T-helper 9 cell (primary cell): ENCODE results near the gene SIK3.
"Not testable (repeated sequence)": the region's sequence is repeated elsewhere in the genome, so short reads cannot be mapped to it uniquely, and the experiment has no call there.

Experiments
- DNase-seq: peaks from one replicate; pipeline ENCODE4 v3.0.0-alpha.2; 2020

Gene SIK3

GRCh38 chr11:117044287-117045035, 53.8 kb downstream of the SIK3 start:
- no peak for DNase-seq

- no peak for DNase-seq
Measured at GRCh38 chr11:117042689-117043088, 55.5 kb downstream of the SIK3 start.

GRCh38 chr11:117039900-117040299, 58.3 kb downstream of the SIK3 start:
- no peak for DNase-seq

GRCh38 chr11:117039270-117039669, 59.0 kb downstream of the SIK3 start:
- DNase-seq: no peak

GRCh38 chr11:117037975-117038350, 60.3 kb downstream of the SIK3 start:
- no peak for DNase-seq

- DNase-seq: no peak
Measured at GRCh38 chr11:117037279-117037974, 60.8 kb downstream of the SIK3 start.

- no peak for DNase-seq
Measured at GRCh38 chr11:117034901-117035300, 63.3 kb downstream of the SIK3 start.

- no peak for DNase-seq
Measured at GRCh38 chr11:117026593-117027330, 71.5 kb downstream of the SIK3 start.

- DNase-seq: not testable (repeated sequence)
Measured at GRCh38 chr11:117023707-117024106, 74.5 kb downstream of the SIK3 start.

GRCh38 chr11:117023178-117023577, 75.0 kb downstream of the SIK3 start:
- no peak for DNase-seq

- DNase-seq: no peak
Measured at GRCh38 chr11:117022526-117022925, 75.7 kb downstream of the SIK3 start.

GRCh38 chr11:117020869-117021564, 77.2 kb downstream of the SIK3 start:
- no peak for DNase-seq

- DNase-seq: no peak
Measured at GRCh38 chr11:117020287-117020686, 77.9 kb downstream of the SIK3 start.

- DNase-seq: no peak
Measured at GRCh38 chr11:117019871-117020270, 78.4 kb downstream of the SIK3 start.

- no peak for DNase-seq
Measured at GRCh38 chr11:117017456-117017855, 80.8 kb downstream of the SIK3 start.

GRCh38 chr11:117016747-117017146, 81.5 kb downstream of the SIK3 start:
- DNase-seq: no peak

- no peak for DNase-seq
Measured at GRCh38 chr11:117016246-117016645, 82.0 kb downstream of the SIK3 start.

GRCh38 chr11:117011541-117011898, 86.7 kb downstream of the SIK3 start:
- no peak for DNase-seq

- DNase-seq: no peak
Measured at GRCh38 chr11:117010808-117011540, 87.3 kb downstream of the SIK3 start.

GRCh38 chr11:117009905-117010605, 88.2 kb downstream of the SIK3 start:
- DNase-seq: no peak

GRCh38 chr11:117005758-117006157, 92.5 kb downstream of the SIK3 start:
- DNase-seq: no peak
